Measurements from ENCODE around the gene CYB5R4.

GRCh38 chr6:84013354-84013753 lies 153.9 kb downstream of the CYB5R4 start:
- no peak for TF ChIP-seq EP300 (IDR thresholded peaks at IDR 0.05)
- TF ChIP-seq, protein P1, sequence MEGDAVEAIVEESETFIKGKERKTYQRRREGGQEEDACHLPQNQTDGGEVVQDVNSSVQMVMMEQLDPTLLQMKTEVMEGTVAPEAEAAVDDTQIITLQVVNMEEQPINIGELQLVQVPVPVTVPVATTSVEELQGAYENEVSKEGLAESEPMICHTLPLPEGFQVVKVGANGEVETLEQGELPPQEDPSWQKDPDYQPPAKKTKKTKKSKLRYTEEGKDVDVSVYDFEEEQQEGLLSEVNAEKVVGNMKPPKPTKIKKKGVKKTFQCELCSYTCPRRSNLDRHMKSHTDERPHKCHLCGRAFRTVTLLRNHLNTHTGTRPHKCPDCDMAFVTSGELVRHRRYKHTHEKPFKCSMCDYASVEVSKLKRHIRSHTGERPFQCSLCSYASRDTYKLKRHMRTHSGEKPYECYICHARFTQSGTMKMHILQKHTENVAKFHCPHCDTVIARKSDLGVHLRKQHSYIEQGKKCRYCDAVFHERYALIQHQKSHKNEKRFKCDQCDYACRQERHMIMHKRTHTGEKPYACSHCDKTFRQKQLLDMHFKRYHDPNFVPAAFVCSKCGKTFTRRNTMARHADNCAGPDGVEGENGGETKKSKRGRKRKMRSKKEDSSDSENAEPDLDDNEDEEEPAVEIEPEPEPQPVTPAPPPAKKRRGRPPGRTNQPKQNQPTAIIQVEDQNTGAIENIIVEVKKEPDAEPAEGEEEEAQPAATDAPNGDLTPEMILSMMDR (IDR thresholded peaks at IDR 0.05) = no peak
- no peak for TF ChIP-seq POLR2A (IDR thresholded peaks at IDR 0.05)
